ENCODE measurements around the gene PADI6. TPM values are rescaled to one million over a fixed set of nuclear protein-coding genes. Genes with fewer than 3 reads are reported as not detected.

PADI6 gene
- total and polyA plus RNA-seq, 2 experiments from 2014 or later, result not detected

GRCh38 chr1:17419626-17420328, 47.8 kb downstream of the PADI6 start:
- Histone ChIP-seq H3K27me3 (no peaks in the 10 kb centered on the region), H3K9me2 (replicated peaks; ENCODE audit: insufficient read depth) (no peaks in the 10 kb centered on the region), H3K79me2 (peaks cover 6% of the 10 kb centered on the region), H2AFZ (no peak overlapping the region), H3K9me3 (ENCODE audit: low read depth) (no peaks in the 10 kb centered on the region), H3K4me2 (no peak overlapping the region), H3K36me3 (replicated peaks; ENCODE audit: insufficient read depth, low read depth) (no peaks in the 10 kb centered on the region), H3K4me1 (ENCODE audit: insufficient read depth) (no peaks in the 10 kb centered on the region), H3K4me3 (no peak overlapping the region), H4K20me1 (ENCODE audit: insufficient read depth, poor library complexity, severe bottlenecking) (peaks cover 12% of the 10 kb centered on the region), H3K27ac (no peak overlapping the region)
- peak; percentile 74 for DNase-seq (ENCODE audit: low spot score)
- TF ChIP-seq EZH2phosphoT487 (IDR thresholded peaks at IDR 0.05; ENCODE audit: low read depth, severe bottlenecking, unreplicated experiment) (no peak), CTCF (IDR thresholded peaks at IDR 0.05; ENCODE audit: poor library complexity) (peak; percentile 99)
- WGBS (ENCODE audit: low lambda C conversion rate, missing lambda C conversion rate), result 53% methylated on average over 42 of the region's 42 CpGs

GRCh38 chr1:17420391-17420918, 48.5 kb downstream of the PADI6 start:
- WGBS (ENCODE audit: low lambda C conversion rate, missing lambda C conversion rate), result 72% methylated on average over 6 of the region's 6 CpGs
- H4K20me1 ChIP-seq (ENCODE audit: insufficient read depth, poor library complexity, severe bottlenecking), result peaks cover 12% of the 10 kb centered on the region
- no peak for DNase-seq (ENCODE audit: low spot score)
- TF ChIP-seq EZH2phosphoT487 (IDR thresholded peaks at IDR 0.05; ENCODE audit: low read depth, severe bottlenecking, unreplicated experiment), result no peak
- TF ChIP-seq CTCF (IDR thresholded peaks at IDR 0.05; ENCODE audit: poor library complexity), result no peak
- TF ChIP-seq EZH2 (IDR thresholded peaks at IDR 0.05; ENCODE audit: borderline replicate concordance), result no peak
- H3K4me1 ChIP-seq (ENCODE audit: insufficient read depth), result no peaks in the 10 kb centered on the region
- H3K36me3 ChIP-seq (replicated peaks; ENCODE audit: insufficient read depth, low read depth), result no peaks in the 10 kb centered on the region
- no peak overlapping the region for H2AFZ ChIP-seq
- no peaks in the 10 kb centered on the region for H3K9me3 ChIP-seq (ENCODE audit: low read depth)
- H3K4me3 ChIP-seq, result no peak overlapping the region
- H3K27ac ChIP-seq, result no peak overlapping the region
- H3K27me3 ChIP-seq, result no peaks in the 10 kb centered on the region
- H3K4me2 ChIP-seq, result no peak overlapping the region
- peaks cover 9% of the 10 kb centered on the region for H3K79me2 ChIP-seq
- no peaks in the 10 kb centered on the region for H3K9me2 ChIP-seq (replicated peaks; ENCODE audit: insufficient read depth)

- H3K4me1 ChIP-seq (ENCODE audit: insufficient read depth), result no peaks in the 10 kb centered on the region
- H3K9me3 ChIP-seq (ENCODE audit: low read depth), result no peaks in the 10 kb centered on the region
- peaks cover 12% of the 10 kb centered on the region for H4K20me1 ChIP-seq (ENCODE audit: insufficient read depth, poor library complexity, severe bottlenecking)
- no peaks in the 10 kb centered on the region for H3K36me3 ChIP-seq (replicated peaks; ENCODE audit: insufficient read depth, low read depth)
- H3K4me3 ChIP-seq, result no peak overlapping the region
- DNase-seq (ENCODE audit: low spot score), result no peak
- no peaks in the 10 kb centered on the region for H3K27me3 ChIP-seq
- H3K9me2 ChIP-seq (replicated peaks; ENCODE audit: insufficient read depth), result no peaks in the 10 kb centered on the region
- peaks cover 15% of the 10 kb centered on the region for H3K79me2 ChIP-seq
- WGBS (ENCODE audit: low lambda C conversion rate, missing lambda C conversion rate), result 85% methylated on average over 7 of the region's 7 CpGs
- H3K27ac ChIP-seq, result no peak overlapping the region
- no peak overlapping the region for H2AFZ ChIP-seq
- no peak for TF ChIP-seq EZH2 (IDR thresholded peaks at IDR 0.05; ENCODE audit: borderline replicate concordance)
- no peak for TF ChIP-seq EZH2phosphoT487 (IDR thresholded peaks at IDR 0.05; ENCODE audit: low read depth, severe bottlenecking, unreplicated experiment)
- TF ChIP-seq CTCF (IDR thresholded peaks at IDR 0.05; ENCODE audit: poor library complexity), result no peak
- no peak overlapping the region for H3K4me2 ChIP-seq
Observed at GRCh38 chr1:17422461-17422860, 50.5 kb downstream of the PADI6 start.

Measured in hepatocyte (in vitro differentiated cells).